ENCODE results near the gene MSANTD1.

- no peak for TF ChIP-seq CTCF (IDR thresholded peaks at IDR 0.05; ENCODE audit: low read length)
- TF ChIP-seq EZH2 (IDR thresholded peaks at IDR 0.05; ENCODE audit: borderline replicate concordance, low read length) = no peak
Measured at GRCh38 chr4:3249711-3250437, 915 bp downstream of the MSANTD1 start.
